Stomach smooth muscle (tissue), 2 donors: Measurements from ENCODE around the gene CER1.

Source experiments
- H3K27ac ChIP-seq: one replicate; pipeline ENCODE4 v1.7.0; 2013; ENCODE audit warnings: mild to moderate bottlenecking, low read length, inconsistent platforms
- H3K27me3 ChIP-seq, 2 donors: one replicate each; pipeline ENCODE4 v1.7.0; 2013; ENCODE audit warnings: low read length in 2 of 2; ENCODE audit not compliant: insufficient read depth in 2 of 2, control insufficient read depth in 1 of 2
- H3K36me3 ChIP-seq, 2 donors: one replicate each; pipeline ENCODE4 v1.7.0; 2013; ENCODE audit warnings: low read length in 2 of 2; ENCODE audit not compliant: control insufficient read depth in 2 of 2, insufficient read depth in 2 of 2
- H3K4me1 ChIP-seq: one replicate; pipeline ENCODE4 v1.7.0; 2013; ENCODE audit warnings: low read length; ENCODE audit not compliant: control insufficient read depth, insufficient read depth
- H3K4me3 ChIP-seq, 2 donors: one replicate each; pipeline ENCODE4 v1.7.0; 2013; ENCODE audit warnings: low read length in 2 of 2
- H3K9ac ChIP-seq, 2 donors: one replicate each; pipeline ENCODE4 v1.7.0; 2013; ENCODE audit warnings: low read length in 2 of 2, mild to moderate bottlenecking in 1 of 2
- H3K9me3 ChIP-seq, 2 donors: one replicate each; pipeline ENCODE4 v1.7.0; 2013; ENCODE audit warnings: low read length in 2 of 2; ENCODE audit not compliant: control insufficient read depth in 2 of 2
- donor health status: healthy.
- donor health status: Pancreatic carcinoma.

Gene CER1, protein sequence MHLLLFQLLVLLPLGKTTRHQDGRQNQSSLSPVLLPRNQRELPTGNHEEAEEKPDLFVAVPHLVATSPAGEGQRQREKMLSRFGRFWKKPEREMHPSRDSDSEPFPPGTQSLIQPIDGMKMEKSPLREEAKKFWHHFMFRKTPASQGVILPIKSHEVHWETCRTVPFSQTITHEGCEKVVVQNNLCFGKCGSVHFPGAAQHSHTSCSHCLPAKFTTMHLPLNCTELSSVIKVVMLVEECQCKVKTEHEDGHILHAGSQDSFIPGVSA

DNA sequence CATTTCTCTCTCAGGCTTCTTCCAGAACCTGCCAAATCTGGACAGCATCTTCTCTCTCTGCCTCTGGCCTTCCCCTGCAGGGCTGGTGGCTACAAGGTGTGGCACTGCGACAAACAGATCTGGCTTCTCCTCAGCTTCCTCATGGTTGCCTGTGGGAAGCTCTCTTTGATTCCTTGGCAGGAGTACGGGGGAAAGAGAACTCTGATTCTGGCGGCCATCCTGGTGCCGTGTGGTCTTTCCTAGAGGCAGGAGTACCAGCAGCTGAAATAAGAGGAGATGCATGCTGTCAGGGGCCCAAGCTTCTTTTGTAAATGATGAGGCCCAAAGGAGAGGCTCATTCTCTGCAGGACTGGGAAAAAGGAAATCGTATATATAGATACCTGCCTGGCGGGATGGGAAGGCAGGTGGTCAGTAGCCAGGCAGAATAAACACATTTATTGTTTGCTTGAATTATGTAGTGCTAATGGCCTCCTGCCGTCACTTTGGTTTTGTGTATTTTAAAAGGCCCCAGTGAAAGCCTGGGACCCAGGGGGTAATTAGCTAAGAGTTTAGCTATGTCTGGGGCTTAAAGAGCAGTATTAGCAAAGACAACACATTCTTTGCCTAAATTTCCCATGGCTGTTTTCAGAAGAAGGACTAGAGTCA is at the start of gene CER1:
Gene CER1, minus strand, starts transcription at position 343 of the 645 bp plus-strand sequence. Its CDS starts 61 bp downstream, at position 282.
- Histone ChIP-seq H3K9me3 (no peaks in the 10 kb centered on the region), H3K9ac (no peak within 1 kb of the TSS), H3K4me1 (no peaks in the 10 kb centered on the region), H3K36me3 (no peaks in the 10 kb centered on the region), H3K27ac (no peak within 1 kb of the TSS), H3K27me3 (no peaks in the 10 kb centered on the region), H3K4me3 (no peak within 1 kb of the TSS)

DNA sequence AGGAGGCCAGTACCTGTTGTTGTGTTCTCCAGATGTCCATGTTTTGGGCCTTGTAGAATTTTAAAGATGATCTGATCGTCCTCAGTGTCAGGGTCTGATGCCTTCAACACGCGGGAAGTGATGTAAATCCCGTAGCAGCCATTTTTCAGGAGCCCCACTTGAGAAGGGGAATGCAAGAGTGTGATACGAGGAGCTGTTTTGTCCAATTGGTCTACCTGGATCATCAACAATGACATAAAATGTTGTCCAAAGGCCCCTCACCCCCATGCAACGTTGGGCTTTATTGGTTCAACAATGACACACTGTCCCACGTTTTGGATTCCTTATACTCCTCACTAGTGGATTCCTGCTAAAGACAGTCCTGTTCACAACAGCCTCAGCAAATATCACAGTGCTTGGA is 48.1 kb upstream of the CER1 start:
- H3K4me1 ChIP-seq: no peaks in the 10 kb centered on the region
- no peak overlapping the region for H3K27ac ChIP-seq
- H3K9me3 ChIP-seq: no peaks in the 10 kb centered on the region
- no peak overlapping the region for H3K4me3 ChIP-seq
- H3K27me3 ChIP-seq: no peaks in the 10 kb centered on the region
- H3K9ac ChIP-seq: no peak overlapping the region
- H3K36me3 ChIP-seq: no peaks in the 10 kb centered on the region

DNA sequence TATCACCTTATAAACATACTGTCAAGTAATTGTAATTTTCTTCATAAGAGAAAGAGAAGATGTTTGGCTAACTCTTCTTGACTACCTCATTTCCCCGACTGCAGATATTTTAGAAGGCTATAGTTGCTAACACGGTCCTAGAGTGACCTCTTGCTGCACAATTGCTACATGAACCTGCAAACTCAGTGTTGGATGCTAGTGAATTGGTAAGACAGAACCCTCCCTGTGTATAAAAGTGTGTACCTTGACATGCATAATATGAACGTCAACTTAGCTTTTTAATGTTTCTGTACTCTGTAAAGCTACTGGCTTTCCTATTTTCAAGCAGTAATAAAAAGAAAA is 46.7 kb upstream of the CER1 start:
- H3K9me3 ChIP-seq: no peaks in the 10 kb centered on the region
- no peak overlapping the region for H3K9ac ChIP-seq
- H3K4me1 ChIP-seq: no peaks in the 10 kb centered on the region
- H3K36me3 ChIP-seq: no peaks in the 10 kb centered on the region
- H3K27me3 ChIP-seq: no peaks in the 10 kb centered on the region
- no peak overlapping the region for H3K27ac ChIP-seq
- H3K4me3 ChIP-seq: no peak overlapping the region

DNA sequence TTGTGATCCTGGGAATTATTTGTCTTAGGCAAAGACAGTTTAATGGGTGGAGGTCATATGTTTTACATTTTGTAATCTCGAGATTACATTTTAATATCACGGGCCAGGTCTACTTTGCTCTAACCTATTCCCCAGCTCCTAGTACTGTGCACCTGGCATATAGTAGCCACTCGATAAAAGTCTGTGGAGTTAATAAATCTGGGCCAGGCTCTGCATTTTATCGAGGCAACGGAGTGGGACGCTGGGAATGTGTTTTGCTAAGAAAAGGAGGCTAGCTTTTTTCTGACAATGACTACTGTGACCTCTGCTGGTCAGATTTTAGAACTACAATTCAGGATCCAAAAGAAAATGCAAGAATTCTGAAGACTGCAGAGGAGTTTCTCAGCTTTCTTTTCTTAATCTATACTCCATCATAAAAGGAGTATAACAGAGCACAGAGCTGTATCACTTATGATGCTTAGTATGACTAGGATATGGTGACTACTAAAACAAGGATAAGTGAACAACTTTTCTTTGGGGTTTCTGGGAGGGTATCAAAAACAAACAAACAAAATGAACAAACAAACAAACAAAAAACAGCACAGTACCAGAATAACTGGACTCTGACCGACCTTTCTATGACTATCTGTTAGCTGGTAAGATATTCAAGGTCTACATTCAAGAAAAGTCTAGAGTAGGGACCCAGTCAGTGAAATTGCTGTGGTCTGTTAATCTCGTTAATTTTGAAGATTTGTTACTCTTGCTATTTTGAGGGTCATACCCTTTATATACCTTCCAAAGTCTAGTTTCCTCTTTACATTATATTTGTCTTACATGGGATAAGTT is 46.1 kb upstream of the CER1 start:
- Histone ChIP-seq H3K9me3 (no peaks in the 10 kb centered on the region), H3K4me1 (no peaks in the 10 kb centered on the region), H3K4me3 (no peak overlapping the region), H3K27ac (no peak overlapping the region), H3K27me3 (no peaks in the 10 kb centered on the region), H3K36me3 (no peaks in the 10 kb centered on the region), H3K9ac (no peak overlapping the region)

DNA sequence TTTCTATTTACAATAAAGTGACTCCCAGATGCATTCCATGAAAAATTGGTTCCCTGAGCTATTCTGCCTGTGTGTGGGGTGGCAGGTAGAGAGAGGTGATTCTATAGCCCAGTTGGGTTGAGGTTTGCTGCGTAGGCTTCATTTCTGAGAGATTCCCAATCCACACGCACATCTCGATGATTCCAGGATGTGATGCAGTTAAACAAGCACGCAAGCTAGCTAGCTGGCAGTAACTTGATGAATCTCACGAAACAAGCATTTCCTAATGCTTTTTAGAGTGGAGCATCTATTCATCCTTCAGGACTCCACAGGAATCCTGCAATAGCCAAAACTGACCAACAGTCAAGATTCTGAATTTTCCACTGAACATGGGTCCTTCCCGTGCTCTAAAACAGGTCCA is 43.8 kb upstream of the CER1 start:
- H3K4me1 ChIP-seq: no peaks in the 10 kb centered on the region
- no peak overlapping the region for H3K4me3 ChIP-seq
- H3K27ac ChIP-seq: no peak overlapping the region
- no peaks in the 10 kb centered on the region for H3K9me3 ChIP-seq
- H3K9ac ChIP-seq: no peak overlapping the region
- H3K36me3 ChIP-seq: no peaks in the 10 kb centered on the region
- no peaks in the 10 kb centered on the region for H3K27me3 ChIP-seq

DNA sequence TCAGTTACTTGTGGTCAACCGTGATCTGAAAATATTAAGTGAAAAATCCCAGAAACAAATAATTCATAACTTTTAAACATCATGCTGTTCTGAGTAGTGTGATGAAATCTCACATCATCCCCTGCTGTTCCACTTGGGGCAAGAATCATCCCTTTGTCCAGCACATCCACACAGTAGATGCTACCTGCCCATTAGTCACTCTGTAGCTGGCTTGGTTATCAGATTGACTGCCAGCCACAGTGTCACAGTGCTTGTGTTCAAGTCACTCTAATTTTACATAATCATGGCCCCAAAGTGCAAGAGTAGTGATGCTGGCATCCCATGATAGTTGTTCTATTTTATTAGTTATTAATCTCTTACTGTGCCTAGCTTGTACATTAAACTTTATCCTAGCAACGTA is 39.1 kb upstream of the CER1 start:
- Histone ChIP-seq H3K9ac (no peak overlapping the region), H3K36me3 (no peaks in the 10 kb centered on the region), H3K27ac (no peak overlapping the region), H3K9me3 (no peaks in the 10 kb centered on the region), H3K4me1 (no peaks in the 10 kb centered on the region), H3K4me3 (no peak overlapping the region), H3K27me3 (no peaks in the 10 kb centered on the region)

DNA sequence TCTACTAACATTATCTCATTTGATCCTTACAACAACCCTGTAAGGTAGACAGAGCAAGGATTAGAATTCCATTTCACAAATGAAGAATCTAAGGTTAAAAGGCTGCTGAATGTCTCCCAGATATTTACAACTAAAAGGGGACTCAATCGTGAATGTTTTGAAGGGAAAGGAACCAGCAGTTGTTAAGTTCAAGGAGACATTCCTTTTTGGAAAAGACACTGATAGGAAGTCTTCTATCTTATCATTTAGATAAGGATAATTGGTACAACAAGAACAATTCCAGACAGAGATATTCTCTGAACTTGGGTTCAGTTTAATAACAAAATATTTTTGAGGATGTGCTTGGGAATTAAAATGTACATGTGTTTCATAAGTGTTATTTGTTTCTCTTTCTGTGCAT is 37.5 kb upstream of the CER1 start:
- H3K9ac ChIP-seq: no peak overlapping the region
- no peaks in the 10 kb centered on the region for H3K9me3 ChIP-seq
- H3K36me3 ChIP-seq: no peaks in the 10 kb centered on the region
- no peak overlapping the region for H3K27ac ChIP-seq
- no peaks in the 10 kb centered on the region for H3K4me1 ChIP-seq
- H3K4me3 ChIP-seq: no peak overlapping the region
- H3K27me3 ChIP-seq: peaks cover 0 to 2% of the 10 kb centered on the region in 2 donors

DNA sequence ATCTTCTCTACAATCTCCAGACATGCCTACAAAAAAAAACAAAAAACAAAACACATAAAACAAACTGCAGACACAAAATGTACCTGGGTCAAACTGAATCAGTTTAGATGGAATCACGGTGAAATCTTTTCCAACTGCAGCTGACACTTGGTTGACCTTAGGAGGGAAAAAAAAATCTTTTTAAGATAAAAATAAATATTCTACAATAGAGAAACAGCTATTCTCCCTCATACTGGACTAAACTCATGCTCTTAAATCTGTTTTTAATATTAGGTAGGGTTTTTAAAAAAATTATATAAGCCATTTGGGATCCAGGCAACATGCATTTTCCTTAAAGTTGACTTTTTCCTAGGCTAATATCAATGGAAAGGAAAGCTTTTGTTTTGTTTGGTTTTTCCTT is 33.8 kb upstream of the CER1 start:
- H3K36me3 ChIP-seq: no peaks in the 10 kb centered on the region
- H3K9me3 ChIP-seq: no peaks in the 10 kb centered on the region
- H3K4me1 ChIP-seq: no peaks in the 10 kb centered on the region
- H3K4me3 ChIP-seq: no peak overlapping the region
- peaks cover 0 to 3% of the 10 kb centered on the region in 2 donors for H3K27me3 ChIP-seq
- H3K27ac ChIP-seq: no peak overlapping the region
- no peak overlapping the region for H3K9ac ChIP-seq

DNA sequence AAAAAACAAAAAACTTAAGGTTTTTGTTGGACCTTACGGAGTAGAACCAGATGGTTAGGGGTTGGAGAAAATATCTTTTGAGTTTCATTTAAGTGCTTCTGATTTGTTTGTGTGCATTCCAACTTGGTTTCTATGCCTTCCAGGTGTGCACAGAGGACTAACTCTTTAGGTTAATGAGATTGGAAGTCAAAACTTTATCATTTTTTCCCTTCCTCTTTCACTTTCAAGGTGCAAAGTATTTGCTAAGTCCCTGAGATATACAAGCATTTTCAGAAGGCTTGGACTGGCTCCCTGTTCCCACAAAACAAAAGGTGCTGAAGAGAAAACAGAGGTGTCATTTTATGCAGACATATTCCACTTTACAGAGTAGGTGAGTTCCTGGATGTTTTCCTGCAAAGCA is 30.3 kb upstream of the CER1 start:
- Histone ChIP-seq H3K4me3 (no peak overlapping the region), H3K27me3 (peaks cover 0 to 3% of the 10 kb centered on the region in 2 donors), H3K9ac (no peak overlapping the region), H3K36me3 (no peaks in the 10 kb centered on the region), H3K4me1 (no peaks in the 10 kb centered on the region), H3K9me3 (no peaks in the 10 kb centered on the region), H3K27ac (no peak overlapping the region)

DNA sequence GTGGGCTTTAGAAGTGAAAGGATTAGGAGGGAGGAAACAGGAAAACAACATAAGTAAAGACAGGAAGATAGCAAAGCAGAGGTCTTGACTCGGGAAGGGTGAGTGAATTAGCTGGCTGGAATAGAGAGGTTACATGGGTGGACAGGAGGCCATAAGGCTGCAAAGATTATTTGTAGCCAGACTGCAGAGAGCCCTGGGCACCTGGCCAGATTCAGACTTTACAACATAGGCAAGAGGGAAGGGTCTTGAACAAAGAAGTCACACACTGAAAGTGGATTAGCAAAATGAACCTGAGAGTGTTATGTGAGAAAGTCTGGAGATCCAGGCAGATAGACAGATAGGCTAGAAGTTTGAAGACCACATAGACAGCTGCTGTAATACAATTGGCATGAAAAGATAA is 29.7 kb upstream of the CER1 start:
- no peak overlapping the region for H3K9ac ChIP-seq
- H3K4me3 ChIP-seq: no peak overlapping the region
- H3K9me3 ChIP-seq: no peaks in the 10 kb centered on the region
- H3K27ac ChIP-seq: no peak overlapping the region
- peaks cover 0 to 3% of the 10 kb centered on the region in 2 donors for H3K27me3 ChIP-seq
- no peaks in the 10 kb centered on the region for H3K4me1 ChIP-seq
- H3K36me3 ChIP-seq: no peaks in the 10 kb centered on the region

DNA sequence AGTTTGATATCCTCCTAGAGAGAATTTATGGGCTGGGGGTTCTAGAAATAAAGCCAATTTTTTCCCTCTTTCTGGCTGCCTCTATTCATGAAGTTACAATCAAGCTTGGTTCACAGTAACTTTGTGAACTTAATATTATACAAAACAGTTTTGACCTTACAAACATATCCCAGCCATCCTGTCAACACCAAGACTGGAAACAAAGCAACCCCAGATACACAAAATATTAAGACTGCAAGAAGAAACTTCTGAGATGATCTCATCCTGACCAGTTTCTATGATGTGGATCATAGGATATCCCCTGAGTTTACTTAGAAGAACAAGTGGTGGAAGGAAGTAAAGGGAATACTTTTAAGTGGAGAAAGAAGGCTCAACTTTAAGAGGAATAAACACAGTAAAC is 28.3 kb upstream of the CER1 start:
- Histone ChIP-seq H3K9ac (no peak overlapping the region), H3K27me3 (peaks cover 0 to 3% of the 10 kb centered on the region in 2 donors), H3K36me3 (no peaks in the 10 kb centered on the region), H3K4me1 (no peaks in the 10 kb centered on the region), H3K9me3 (no peaks in the 10 kb centered on the region), H3K4me3 (no peak overlapping the region), H3K27ac (no peak overlapping the region)
